CD4-positive, alpha-beta T cell treated with Interleukin-17A for 4 hours (primary cell): ENCODE data around the gene DEFB123.

Source experiments
- DNase-seq: peaks from one replicate; pipeline ENCODE4 v3.0.0-alpha.2; 2020; ENCODE audit warnings: mixed read lengths

DEFB123 gene

GRCh38 chr20:31474758-31475427 lies 34.5 kb downstream of the DEFB123 start, which contains the start of the genes DEFB124 and REM1:
Gene DEFB124, minus strand, starts transcription at chr20:31475127. Its CDS starts 2,114 bp downstream, at chr20:31473013.
Gene REM1, plus strand, starts transcription at chr20:31475288. Its CDS starts 1,158 bp downstream, at chr20:31476446.
- DNase-seq, result no peak

GRCh38 chr20:31475472-31476293 lies 35.3 kb downstream of the DEFB123 start:
- no peak for DNase-seq

GRCh38 chr20:31476294-31476585 lies 35.8 kb downstream of the DEFB123 start:
- DNase-seq, result no peak

- DNase-seq, result no peak
These were observed 36.3 kb downstream of the DEFB123 start for GRCh38 chr20:31476643-31477215.

GRCh38 chr20:31484001-31484400 lies 43.6 kb downstream of the DEFB123 start:
- DNase-seq, result no peak

- DNase-seq, result no peak
These were observed 45.3 kb downstream of the DEFB123 start for GRCh38 chr20:31485450-31486339.

GRCh38 chr20:31488115-31488514 lies 47.7 kb downstream of the DEFB123 start:
- DNase-seq, result no peak

GRCh38 chr20:31489152-31489551 lies 48.7 kb downstream of the DEFB123 start:
- no peak for DNase-seq

GRCh38 chr20:31490752-31491151 lies 50.3 kb downstream of the DEFB123 start:
- no peak for DNase-seq

GRCh38 chr20:31494131-31494530 lies 53.7 kb downstream of the DEFB123 start:
- DNase-seq, result no peak

- DNase-seq, result no peak
These were observed 56.4 kb downstream of the DEFB123 start for GRCh38 chr20:31496761-31497295.

- no peak for DNase-seq
These were observed 57.6 kb downstream of the DEFB123 start for GRCh38 chr20:31497838-31498540.
